Heart right ventricle (tissue), 16 donors: ENCODE measurements around the gene MYO7B. TPM values are rescaled to one million over a fixed set of nuclear protein-coding genes. Genes with fewer than 3 reads are reported as not detected.

Experiments
- ATAC-seq, 8 donors: fragments of 200-7000 bp; cut with Tn5 transposase; one replicate each; pipeline ENCODE4 v1.9.1; 2020; ENCODE audit warnings: mild to moderate bottlenecking in 8 of 8, moderate library complexity in 8 of 8, moderate number of reproducible peaks in 1 of 8
- DNase-seq, 2 donors: peaks; one replicate each; pipeline ENCODE4 v3.0.0-alpha.2; 2020
- H3K27ac ChIP-seq, 10 donors: fragments of 200-600 bp; sonication (generic) in 2 of 10; one replicate each; pipeline versions ENCODE4 v1.5.0 to v1.8.0; 2020 to 2022; ENCODE audit warnings: mild to moderate bottlenecking in 3 of 10
- H3K27me3 ChIP-seq, 7 donors: fragments of 200-600 bp; one replicate each; pipeline ENCODE4 v1.8.0; 2021 to 2022; ENCODE audit warnings: mild to moderate bottlenecking in 2 of 7
- H3K36me3 ChIP-seq, 9 donors: fragments of 200-600 bp; sonication (generic) in 1 of 9; one replicate each; pipeline versions ENCODE4 v1.5.0 to v1.8.0; 2020 to 2022; ENCODE audit warnings: mild to moderate bottlenecking in 2 of 9
- H3K4me1 ChIP-seq, 9 donors: fragments of 200-600 bp; sonication (generic) in 1 of 9; one replicate each; pipeline versions ENCODE4 v1.5.0 to v1.8.0; 2020 to 2022; ENCODE audit warnings: mild to moderate bottlenecking in 4 of 9
- H3K4me3 ChIP-seq, 10 donors: fragments of 200-600 bp; sonication (generic) in 2 of 10; one replicate each; pipeline versions ENCODE4 v1.5.0 to v1.8.0; 2020 to 2022; ENCODE audit warnings: mild to moderate bottlenecking in 7 of 10, moderate library complexity in 2 of 10
- H3K9me3 ChIP-seq, 11 donors: fragments of 200-600 bp in 10 of 11; sonication (generic) in 2 of 11; one replicate each; pipeline versions ENCODE4 v1.5.0 to v1.8.0; 2013 to 2022; ENCODE audit warnings: mild to moderate bottlenecking in 2 of 11, control low read depth in 1 of 11, moderate library complexity in 1 of 11
- CTCF ChIP-seq, 9 donors: fragments of 200-600 bp; sonication (generic) in 2 of 9; IDR thresholded peaks; one replicate each; pipeline versions ENCODE4 v1.5.0 to v1.8.0; 2021 to 2022; ENCODE audit warnings: antibody characterized with exemption in 9 of 9, mild to moderate bottlenecking in 5 of 9, moderate library complexity in 1 of 9
- WGBS, 2 donors: extraction: QIAGEN DNeasy Blood & Tissue Kit; methylation state at CpG; one replicate each; pipeline ENCODE4 v1.1.7; 2013; ENCODE audit warnings: inconsistent platforms in 1 of 2; 5-methylcytosine and 5-hydroxymethylcytosine counted together
- intact Hi-C, 10 donors: fragments of 100-400 bp; cut with DNase I; formaldehyde crosslinking; loops; one replicate each; pipeline versions ENCODE4 v1.11.1 to v1.14.2; 2022
- polyA plus RNA-seq, 2 donors: library from polyadenylated mRNA; stranded (reverse); fragments of 200-250 nt; gene quantifications; one replicate each; pipeline ENCODE4 v1.2.3, GENCODE V29; 2013
- total RNA-seq, 10 donors: library from RNA; stranded (reverse); fragmentation: NEBNext Ultra II Directional in 3 of 10; extraction: Animal tissue kit (Norgen Biotek cat#: 25700) in 3 of 10; gene quantifications; one replicate each; pipeline versions ENCODE4 v1.2.1 to v1.2.4, GENCODE V29; 2021 to 2023
- donor health status: Arrhythmogenic right ventricular cardiomyopathy.
- donor health status: ischemic (EF 13 %, LVEDD 7.1; RV severe dilation, severe dysfunction).
- donor health status: healthy with polysubstance abuse.
- donor health status: DM: no; HTN: yes; CAD: no.
- donor health status: DM: no; HTN: no; CAD: no.
- donor health status: ischemic (EF 25% LVEDD 6.9; RV normal size, moderate dysfunction).
- donor health status: ischemic (EF 25% LVEDD 5.7; RV mildly dilated, moderate dysfunction).
- donor health status: healthy.
- donor health status: DM: yes; HTN: yes; CAD: no.
- donor health status: Ischemic cardiomyopathy.
- donor health status: ischemic (EF 35%, LVEDD 5.7; RV mildly dilated, moderate dysfunction).
- donor health status: nonischemic (EF 11% LVEDD 7.7; RV severe dilation, severe dysfunction).
- donor health status: DM: yes; HTN: yes; CAD: no.
- donor health status: PGD.
- donor health status: ischemic (EF 29% LVEDD 5.4; RV normal size, mild dysfunction).
- donor health status: nonischemic (EF 23%, LVEDD 6.1; RV moderate dilation, normal function).

The MYO7B gene
- total and polyA plus RNA-seq, 12 donors, result 0.42 to 2.3 (median 0.90) TPM

GRCh38 chr2:127665267-127665893, 129.9 kb downstream of the MYO7B start:
- Histone ChIP-seq H3K27ac (peak overlapping the region; percentile 77 to 96 (median 88)), H3K9me3 (peaks cover 0 to 9% (median 0%) of the 10 kb centered on the region in 11 donors), H3K36me3 (peaks cover 0 to 16% (median 0%) of the 10 kb centered on the region in 9 donors), H3K4me3 (peak overlapping the region in 5 of 10 donors; percentile 40 to 55 (median 46)), H3K4me1 (peaks cover 46 to 96% (median 84%) of the 10 kb centered on the region in 9 donors), H3K27me3 (peaks cover 0 to 35% (median 0%) of the 10 kb centered on the region in 7 donors)
- no peak for DNase-seq
- 68 to 72% methylated on average over 8 of the region's 8 CpGs for WGBS, 2 donors
- no peak for TF ChIP-seq CTCF (IDR thresholded peaks at IDR 0.05)
- no peak for ATAC-seq
- intact Hi-C loops, result no loop called here

DNA sequence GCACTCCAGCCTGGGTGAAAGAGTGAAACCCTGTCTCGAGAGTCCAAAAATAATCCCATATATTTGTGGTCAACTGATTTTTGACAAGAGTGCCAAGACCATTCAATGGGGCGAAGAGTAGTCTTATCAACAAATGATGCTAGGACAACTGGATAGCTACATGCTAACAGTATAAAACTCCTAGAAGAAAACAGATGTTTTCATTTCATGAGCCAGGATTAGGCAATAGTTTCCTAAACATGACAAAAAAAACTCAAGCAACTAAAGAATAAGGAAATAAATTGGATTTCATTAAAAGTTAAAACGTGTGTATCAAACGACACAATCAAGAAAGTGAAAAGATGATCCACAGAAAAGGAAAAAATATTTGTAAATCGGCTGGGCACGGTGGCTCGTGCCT, 133.6 kb downstream of the MYO7B start:
- Histone ChIP-seq H3K4me3 (no peak overlapping the region), H3K36me3 (peaks cover 0 to 12% (median 0%) of the 10 kb centered on the region in 9 donors), H3K9me3 (peaks cover 0 to 9% (median 0%) of the 10 kb centered on the region in 11 donors), H3K4me1 (peaks cover 23 to 97% (median 88%) of the 10 kb centered on the region in 9 donors), H3K27ac (peak overlapping the region in 3 of 10 donors; percentile 9 to 22 (median 14)), H3K27me3 (peaks cover 0 to 29% (median 0%) of the 10 kb centered on the region in 7 donors)
- no peak for TF ChIP-seq CTCF (IDR thresholded peaks at IDR 0.05)
- intact Hi-C loops, result no loop called here
- WGBS, 2 donors, result 63 to 67% methylated on average over 7 of the region's 7 CpGs
- no peak for DNase-seq
- no peak for ATAC-seq

GRCh38 chr2:127670055-127670956, 134.8 kb downstream of the MYO7B start:
- peaks cover 0 to 27% (median 0%) of the 10 kb centered on the region in 7 donors for H3K27me3 ChIP-seq
- no peak for DNase-seq
- TF ChIP-seq CTCF (IDR thresholded peaks at IDR 0.05), result no peak
- no peak for ATAC-seq
- peaks cover 0 to 12% (median 0%) of the 10 kb centered on the region in 9 donors for H3K36me3 ChIP-seq
- H3K4me3 ChIP-seq, result no peak overlapping the region
- WGBS, 2 donors, result 69 to 73% methylated on average over 10 of the region's 10 CpGs
- intact Hi-C loops, result loop anchor here in 1 of 10 donors (10.0 kb wide), 1 partner anchor 156 kb away; no protein-coding TSS in a partner anchor
- peaks cover 16 to 91% (median 77%) of the 10 kb centered on the region in 9 donors for H3K4me1 ChIP-seq
- H3K27ac ChIP-seq, result peak overlapping the region in 4 of 10 donors; percentile 35 to 98 (median 97)
- H3K9me3 ChIP-seq, result peaks cover 0 to 9% (median 0%) of the 10 kb centered on the region in 11 donors

DNA sequence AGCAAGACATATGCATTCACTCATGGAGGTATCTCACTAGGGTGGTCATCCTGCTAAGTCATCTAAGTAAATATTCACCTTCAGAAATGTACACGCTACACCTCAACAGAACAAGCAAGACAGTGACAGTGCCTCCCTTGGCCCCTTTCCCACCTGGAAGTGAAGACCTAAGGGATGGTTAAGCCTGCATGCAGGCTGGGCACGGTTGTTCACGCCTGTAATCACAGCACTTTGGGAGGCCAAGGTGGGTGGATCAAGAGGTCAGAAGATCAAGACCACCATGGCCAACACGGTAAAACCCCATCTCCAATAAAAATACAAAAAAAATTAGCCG, 135.4 kb downstream of the MYO7B start:
- H3K27me3 ChIP-seq, result peaks cover 0 to 27% (median 0%) of the 10 kb centered on the region in 7 donors
- peaks cover 0 to 12% (median 0%) of the 10 kb centered on the region in 9 donors for H3K36me3 ChIP-seq
- ATAC-seq, result no peak
- H3K27ac ChIP-seq, result peak overlapping the region in 3 of 10 donors; percentile 97 to 98 (median 97)
- H3K9me3 ChIP-seq, result peaks cover 0 to 9% (median 0%) of the 10 kb centered on the region in 11 donors
- intact Hi-C loops, result loop anchor here in 1 of 10 donors (10.0 kb wide), 1 partner anchor 156 kb away; no protein-coding TSS in a partner anchor
- no peak for DNase-seq
- no peak for TF ChIP-seq CTCF (IDR thresholded peaks at IDR 0.05)
- H3K4me1 ChIP-seq, result peaks cover 10 to 90% (median 73%) of the 10 kb centered on the region in 9 donors
- 76 to 80% methylated on average over 5 of the region's 5 CpGs for WGBS, 2 donors
- no peak overlapping the region for H3K4me3 ChIP-seq
